Smooth muscle cell (in vitro differentiated cells): ENCODE results near the gene DNAH6. TPM values are rescaled to one million over a fixed set of nuclear protein-coding genes. Genes with fewer than 3 reads are reported as not detected.

ENCODE experiments used
- DNase-seq: peaks from one replicate; lab custom pipeline; 2025; ENCODE audit not compliant: unreplicated experiment; lab: John Stamatoyannopoulos, UW
- H2AFZ ChIP-seq: fragments of 200-600 bp; sonication (generic); 2 replicates; pipeline ENCODE4 v1.6.0; 2016; ENCODE audit warnings: antibody characterized with exemption, low read depth, mild to moderate bottlenecking
- H3F3A ChIP-seq: fragments of 200-600 bp; sonication (generic); 2 replicates; pipeline ENCODE4 v1.6.0; 2017; ENCODE audit warnings: antibody characterized with exemption, low read depth
- H3K27ac ChIP-seq: fragments of 200-600 bp; sonication (generic); 2 replicates; pipeline ENCODE4 v1.5.1; 2016; ENCODE audit warnings: low read depth, mild to moderate bottlenecking
- H3K27me3 ChIP-seq: fragments of 200-600 bp; sonication (generic); 2 replicates; pipeline ENCODE4 v1.6.1; 2016; ENCODE audit warnings: low read depth, mild to moderate bottlenecking
- H3K36me3 ChIP-seq: fragments of 200-600 bp; sonication (generic); 2 replicates; pipeline ENCODE4 v1.5.1; 2016; ENCODE audit warnings: low read depth
- H3K4me1 ChIP-seq: fragments of 200-600 bp; sonication (generic); 2 replicates; pipeline ENCODE4 v1.5.1; 2016; ENCODE audit warnings: low read depth
- H3K4me2 ChIP-seq: fragments of 200-600 bp; sonication (generic); 2 replicates; pipeline ENCODE4 v1.6.0; 2016; ENCODE audit warnings: mild to moderate bottlenecking
- H3K4me3 ChIP-seq: fragments of 200-600 bp; sonication (generic); 2 replicates; pipeline ENCODE4 v1.5.1; 2016; ENCODE audit warnings: mild to moderate bottlenecking
- H3K79me2 ChIP-seq: fragments of 200-600 bp; sonication (generic); 2 replicates; pipeline ENCODE4 v1.6.0; 2016; ENCODE audit warnings: low read depth, mild to moderate bottlenecking
- H3K9ac ChIP-seq: fragments of 200-600 bp; sonication (generic); 2 replicates; pipeline ENCODE4 v1.6.0; 2016; ENCODE audit warnings: low read depth
- H3K9me3 ChIP-seq: fragments of 200-600 bp; sonication (generic); replicated peaks from 2 replicates; pipeline ENCODE4 v1.5.1; 2016; ENCODE audit warnings: low read depth
- H4K20me1 ChIP-seq: fragments of 200-600 bp; sonication (generic); 2 replicates; pipeline ENCODE4 v1.6.0; 2016; ENCODE audit warnings: low read depth
- WGBS: methylation state at CpG from one replicate; pipeline ENCODE4 v1.1.7; 2016; ENCODE audit warnings: low lambda C conversion rate; 5-methylcytosine and 5-hydroxymethylcytosine counted together
- polyA plus RNA-seq: library from polyadenylated mRNA; unstranded; fragments of >200 nt; fragmentation: Nextera tagmentation; extraction: Ambion mirVana; gene quantifications from 2 replicates; pipeline ENCODE4 v1.2.1, GENCODE V29; 2016
- total RNA-seq: library from RNA; depleted of rRNA; stranded (reverse); fragments of >200 nt; gene quantifications from 2 replicates; pipeline ENCODE4 v1.2.3, GENCODE V29; 2014
- TF ChIP-seq, protein P1 (sequence below): fragments of 200-600 bp; sonication (generic); IDR thresholded peaks from 2 replicates; pipeline ENCODE4 v1.5.1; 2017; ENCODE audit warnings: borderline replicate concordance, mild to moderate bottlenecking, antibody characterized with exemption; ENCODE audit not compliant: insufficient read depth, poor library complexity, severe bottlenecking

The DNAH6 gene
- total and polyA plus RNA-seq, 2 experiments from 2014 or later = 0.27 to 0.96 TPM

DNA sequence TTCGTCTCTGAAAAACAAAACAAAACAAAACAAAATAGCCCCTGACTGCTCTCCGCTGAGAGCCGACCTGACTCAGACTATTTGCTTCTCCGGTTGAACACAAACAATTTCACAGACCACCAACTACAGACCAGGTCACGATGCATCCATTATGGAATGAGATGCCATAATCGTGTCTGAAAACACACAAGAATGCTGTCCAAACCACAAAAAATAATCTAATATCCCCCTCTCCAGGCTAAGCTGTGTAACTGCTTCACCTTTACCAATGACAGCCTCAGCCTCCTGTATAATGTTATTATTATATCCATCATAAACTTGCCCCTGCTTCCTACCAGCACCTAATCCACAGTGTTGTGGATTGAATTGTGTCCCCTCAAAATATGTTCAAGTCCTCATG lies 114.7 kb downstream of the DNAH6 start:
- Histone ChIP-seq H3K4me3 (no peak overlapping the region), H3K4me1 (no peaks in the 10 kb centered on the region), H3K27ac (no peak overlapping the region), H3F3A (no peaks in the 10 kb centered on the region), H3K9me3 (no peaks in the 10 kb centered on the region), H3K4me2 (peak overlapping the region; percentile 27), H3K36me3 (no peaks in the 10 kb centered on the region), H2AFZ (no peak overlapping the region), H3K79me2 (no peaks in the 10 kb centered on the region), H3K27me3 (peaks cover 12% of the 10 kb centered on the region), H4K20me1 (no peaks in the 10 kb centered on the region), H3K9ac (no peak overlapping the region)
- WGBS = 50% methylated on average over 6 of the region's 6 CpGs
- DNase-seq = no peak
- TF ChIP-seq, protein P1, sequence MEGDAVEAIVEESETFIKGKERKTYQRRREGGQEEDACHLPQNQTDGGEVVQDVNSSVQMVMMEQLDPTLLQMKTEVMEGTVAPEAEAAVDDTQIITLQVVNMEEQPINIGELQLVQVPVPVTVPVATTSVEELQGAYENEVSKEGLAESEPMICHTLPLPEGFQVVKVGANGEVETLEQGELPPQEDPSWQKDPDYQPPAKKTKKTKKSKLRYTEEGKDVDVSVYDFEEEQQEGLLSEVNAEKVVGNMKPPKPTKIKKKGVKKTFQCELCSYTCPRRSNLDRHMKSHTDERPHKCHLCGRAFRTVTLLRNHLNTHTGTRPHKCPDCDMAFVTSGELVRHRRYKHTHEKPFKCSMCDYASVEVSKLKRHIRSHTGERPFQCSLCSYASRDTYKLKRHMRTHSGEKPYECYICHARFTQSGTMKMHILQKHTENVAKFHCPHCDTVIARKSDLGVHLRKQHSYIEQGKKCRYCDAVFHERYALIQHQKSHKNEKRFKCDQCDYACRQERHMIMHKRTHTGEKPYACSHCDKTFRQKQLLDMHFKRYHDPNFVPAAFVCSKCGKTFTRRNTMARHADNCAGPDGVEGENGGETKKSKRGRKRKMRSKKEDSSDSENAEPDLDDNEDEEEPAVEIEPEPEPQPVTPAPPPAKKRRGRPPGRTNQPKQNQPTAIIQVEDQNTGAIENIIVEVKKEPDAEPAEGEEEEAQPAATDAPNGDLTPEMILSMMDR = peak; percentile 46

DNA sequence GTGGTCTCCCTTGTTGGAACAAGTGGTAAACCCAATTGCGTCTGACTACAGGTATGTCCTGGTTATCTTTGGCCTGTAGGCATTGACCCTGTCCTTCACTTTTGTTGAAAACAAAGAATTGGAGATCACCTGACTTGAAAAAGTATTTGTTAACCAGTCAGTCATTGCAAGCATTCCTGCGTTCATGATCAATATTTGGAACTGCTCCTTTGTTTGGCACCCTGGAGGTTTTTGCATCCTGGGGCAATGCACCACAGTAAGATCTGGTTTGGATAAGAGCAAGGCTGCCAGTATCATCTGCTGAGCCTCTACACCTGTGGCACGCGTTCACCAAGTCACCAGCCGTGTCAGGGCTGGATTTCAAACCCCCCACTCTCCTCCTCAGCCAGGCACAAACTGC lies 115.7 kb downstream of the DNAH6 start:
- Histone ChIP-seq H3K36me3 (no peaks in the 10 kb centered on the region), H3K9ac (no peak overlapping the region), H2AFZ (no peak overlapping the region), H4K20me1 (no peaks in the 10 kb centered on the region), H3K79me2 (no peaks in the 10 kb centered on the region), H3F3A (no peaks in the 10 kb centered on the region), H3K27me3 (peaks cover 12% of the 10 kb centered on the region), H3K9me3 (no peaks in the 10 kb centered on the region), H3K4me1 (no peaks in the 10 kb centered on the region), H3K4me3 (no peak overlapping the region), H3K4me2 (no peak overlapping the region), H3K27ac (no peak overlapping the region)
- WGBS = 75% methylated on average over 5 of the region's 5 CpGs
- TF ChIP-seq, protein P1 = no peak
- no peak for DNase-seq

DNA sequence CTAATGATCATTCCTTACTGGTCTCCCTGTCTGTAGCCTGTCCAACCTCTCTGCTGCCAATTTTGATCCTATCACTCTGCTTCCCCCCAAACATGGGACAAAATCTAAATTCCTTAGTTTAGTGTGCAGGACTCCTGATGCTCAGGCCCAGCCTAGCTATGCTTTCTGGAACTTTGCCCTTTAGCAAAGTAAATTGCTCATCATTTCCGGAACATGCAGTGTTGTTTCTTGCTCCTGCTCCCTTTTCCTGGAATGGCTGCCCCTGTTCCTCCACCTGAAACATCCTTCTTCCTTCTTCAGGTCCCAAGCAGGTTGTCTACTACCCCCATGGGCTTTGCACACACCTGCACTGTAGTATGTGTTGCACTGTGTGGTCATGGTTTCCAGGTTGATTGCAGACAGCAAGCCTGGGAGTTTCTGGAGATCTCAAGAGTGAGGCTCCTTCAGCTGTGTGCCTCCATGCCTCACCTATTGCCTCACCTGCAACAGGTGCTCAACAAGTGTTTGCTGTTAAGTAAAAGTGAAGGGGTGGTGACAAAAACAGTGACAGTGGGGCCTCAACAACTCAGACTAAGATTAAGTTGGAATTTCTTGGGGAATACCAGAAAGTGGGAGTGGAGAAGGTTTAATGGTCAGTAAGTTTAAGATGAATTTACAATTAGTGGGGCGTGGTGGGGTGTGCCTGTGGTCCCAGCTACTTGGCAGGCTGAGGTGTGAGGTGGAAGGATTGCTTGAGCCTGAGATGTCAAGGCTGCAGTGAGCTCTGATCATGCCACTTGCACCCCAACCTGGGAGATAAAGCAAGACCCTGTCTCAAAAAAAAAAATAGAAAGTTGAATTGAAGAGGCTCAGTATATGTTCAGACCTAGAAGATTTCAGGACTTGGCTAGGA lies 120.0 kb downstream of the DNAH6 start:
- no peaks in the 10 kb centered on the region for H3F3A ChIP-seq
- no peak overlapping the region for H3K4me2 ChIP-seq
- H3K4me3 ChIP-seq = no peak overlapping the region
- H3K9ac ChIP-seq = no peak overlapping the region
- H3K27ac ChIP-seq = no peak overlapping the region
- H3K27me3 ChIP-seq = peaks cover 12% of the 10 kb centered on the region
- WGBS = 77% methylated on average over 2 of the region's 2 CpGs
- no peaks in the 10 kb centered on the region for H3K9me3 ChIP-seq
- no peaks in the 10 kb centered on the region for H3K36me3 ChIP-seq
- H4K20me1 ChIP-seq = no peaks in the 10 kb centered on the region
- no peaks in the 10 kb centered on the region for H3K4me1 ChIP-seq
- DNase-seq = no peak
- TF ChIP-seq, protein P1 = no peak
- no peak overlapping the region for H2AFZ ChIP-seq
- H3K79me2 ChIP-seq = no peaks in the 10 kb centered on the region
